Measurements from ENCODE around the gene ERGIC3. TPM values are rescaled to one million over a fixed set of nuclear protein-coding genes. Genes with fewer than 3 reads are reported as not detected.

ERGIC3 gene
- total RNA-seq, 1 experiment from 2014 or later, result 570 TPM

GRCh38 chr20:35561268-35561667 is 19.4 kb downstream of the ERGIC3 start:
- peak; percentile 58 for DNase-seq (ENCODE audit: low read depth)

GRCh38 chr20:35561671-35562070 is 19.8 kb downstream of the ERGIC3 start:
- no peak for DNase-seq (ENCODE audit: low read depth)

GRCh38 chr20:35562541-35563110 is 20.7 kb downstream of the ERGIC3 start:
- no peak for DNase-seq (ENCODE audit: low read depth)

- no peak for DNase-seq (ENCODE audit: low read depth)
Observed at GRCh38 chr20:35563834-35564233, 22.0 kb downstream of the ERGIC3 start.

DNA sequence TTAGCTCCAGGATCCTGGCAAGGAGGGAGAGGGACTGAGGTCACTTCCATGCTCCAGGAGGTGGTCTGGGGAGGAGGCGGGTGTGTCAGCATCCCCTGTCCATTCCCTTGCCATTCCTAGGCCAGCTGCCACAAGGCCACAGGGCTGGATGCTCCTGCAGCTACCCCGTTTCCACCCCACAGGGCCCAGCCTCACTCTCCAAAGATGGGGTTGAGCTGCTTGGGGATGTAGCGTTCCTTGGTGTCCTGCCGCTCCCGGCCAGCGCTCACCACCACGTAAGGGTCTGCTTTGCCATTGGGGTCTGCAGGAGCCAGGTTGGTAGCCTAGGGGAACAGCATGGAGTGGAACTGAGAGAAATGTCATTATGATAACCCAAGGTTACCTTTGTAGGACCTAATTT is 23.0 kb downstream of the ERGIC3 start:
- no peak for DNase-seq (ENCODE audit: low read depth)

GRCh38 chr20:35568645-35569044 is 26.8 kb downstream of the ERGIC3 start:
- peak; percentile 20 for DNase-seq (ENCODE audit: low read depth)

GRCh38 chr20:35571555-35571954 is 29.7 kb downstream of the ERGIC3 start:
- no peak for DNase-seq (ENCODE audit: low read depth)

- DNase-seq (ENCODE audit: low read depth), result no peak
Observed at GRCh38 chr20:35572838-35573237, 31.0 kb downstream of the ERGIC3 start.

- DNase-seq (ENCODE audit: low read depth), result no peak
Observed at GRCh38 chr20:35575958-35576357, 34.1 kb downstream of the ERGIC3 start.

GRCh38 chr20:35576816-35577215 is 34.9 kb downstream of the ERGIC3 start:
- DNase-seq (ENCODE audit: low read depth), result no peak

GRCh38 chr20:35578469-35578868 is 36.6 kb downstream of the ERGIC3 start:
- no peak for DNase-seq (ENCODE audit: low read depth)

- no peak for DNase-seq (ENCODE audit: low read depth)
Observed at GRCh38 chr20:35579196-35579595, 37.3 kb downstream of the ERGIC3 start.

DNA sequence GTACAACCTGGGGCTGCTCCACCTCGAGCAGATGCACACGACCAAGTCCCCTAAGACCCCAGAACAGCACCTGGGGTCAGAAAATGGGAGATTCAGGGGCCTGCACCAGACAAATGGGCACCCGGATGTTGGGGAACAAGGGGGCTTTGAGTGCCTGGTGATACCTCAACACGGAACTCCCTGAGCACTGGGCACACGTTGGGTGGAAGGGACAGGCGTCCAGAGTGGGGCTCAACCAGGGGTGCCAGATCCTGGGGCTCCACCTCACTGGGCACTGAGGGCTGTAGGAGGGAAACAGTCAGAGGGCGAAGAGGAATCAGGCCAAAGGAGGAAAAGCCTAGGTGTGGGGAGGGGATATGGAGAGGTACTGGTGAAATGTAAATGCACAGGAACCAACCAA is 40.3 kb downstream of the ERGIC3 start:
- DNase-seq (ENCODE audit: low read depth), result no peak

DNA sequence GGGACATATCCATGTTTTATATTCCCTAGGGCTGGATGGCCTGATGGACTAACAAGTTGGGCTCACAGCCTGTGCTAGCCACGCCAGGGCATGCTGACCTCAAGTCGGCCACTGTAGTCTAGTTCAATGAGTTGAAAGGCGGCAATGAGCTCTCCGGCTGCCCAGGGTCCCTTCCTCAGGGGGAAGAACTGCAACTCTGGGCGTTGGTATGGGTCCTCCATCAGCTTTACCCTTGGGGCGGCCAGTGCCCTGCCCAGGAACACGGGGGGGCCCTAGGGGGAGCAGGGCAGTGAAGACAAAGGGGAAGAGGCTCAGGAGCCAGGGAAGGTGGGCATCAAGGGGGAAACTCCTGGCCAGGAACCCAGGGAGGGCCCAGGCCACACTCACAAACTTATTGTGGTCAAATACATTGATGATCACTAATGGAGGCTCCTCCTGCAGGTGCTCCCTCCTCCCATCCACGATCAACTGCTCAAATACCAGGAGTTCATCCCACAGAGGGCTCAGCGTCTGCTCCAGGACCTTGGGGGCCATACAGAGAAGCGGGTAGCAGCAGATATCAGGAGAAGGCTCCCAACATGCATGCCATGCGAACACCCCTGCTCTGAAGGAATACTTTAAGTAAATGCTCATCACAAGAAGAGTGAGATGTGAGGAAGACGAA is 41.0 kb downstream of the ERGIC3 start:
- no peak for DNase-seq (ENCODE audit: low read depth)

DNA sequence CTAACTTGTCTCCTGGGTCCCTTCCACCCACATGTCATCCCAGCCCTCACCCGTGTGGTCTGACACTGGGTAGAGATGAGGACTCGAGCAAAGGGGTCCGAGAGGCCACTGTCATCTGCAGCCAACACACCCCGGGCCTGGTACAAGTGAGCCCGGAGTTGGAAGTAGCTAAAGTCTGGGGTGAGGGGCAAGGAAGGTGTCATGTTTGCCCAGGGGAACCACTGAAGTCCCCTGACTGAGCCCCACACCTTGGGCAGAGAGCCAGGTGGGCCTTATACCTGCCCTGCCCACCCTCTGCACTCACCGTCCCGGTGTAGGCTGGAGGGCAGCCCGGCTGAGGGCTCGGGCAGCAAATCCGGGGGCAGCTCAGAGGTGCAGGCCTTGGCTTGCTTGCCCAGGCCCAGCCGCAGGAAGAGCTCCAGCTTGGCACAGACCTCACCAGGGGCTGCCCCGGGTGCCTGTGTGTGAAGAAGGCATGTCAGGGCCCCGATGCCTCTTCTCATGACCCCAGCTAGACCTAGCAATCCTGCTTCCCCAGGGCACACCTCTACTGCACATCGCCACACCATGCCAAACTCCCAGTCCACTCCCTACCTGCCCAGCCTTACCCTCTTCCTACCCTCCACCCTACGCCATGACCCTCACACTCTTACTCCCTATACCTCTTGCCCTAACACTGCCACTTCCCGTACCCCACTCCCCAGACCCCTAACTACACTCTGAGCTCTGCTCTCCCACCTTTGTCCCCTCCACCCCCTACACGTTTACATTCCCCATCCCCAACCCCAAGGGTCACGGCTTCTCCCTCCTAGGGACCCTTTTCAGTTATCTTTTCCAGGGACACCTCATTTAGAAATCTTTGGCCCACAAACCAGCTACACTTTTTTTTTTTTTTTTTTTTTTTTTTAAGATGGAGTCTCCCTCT is 42.0 kb downstream of the ERGIC3 start:
- DNase-seq (ENCODE audit: low read depth), result no peak

DNA sequence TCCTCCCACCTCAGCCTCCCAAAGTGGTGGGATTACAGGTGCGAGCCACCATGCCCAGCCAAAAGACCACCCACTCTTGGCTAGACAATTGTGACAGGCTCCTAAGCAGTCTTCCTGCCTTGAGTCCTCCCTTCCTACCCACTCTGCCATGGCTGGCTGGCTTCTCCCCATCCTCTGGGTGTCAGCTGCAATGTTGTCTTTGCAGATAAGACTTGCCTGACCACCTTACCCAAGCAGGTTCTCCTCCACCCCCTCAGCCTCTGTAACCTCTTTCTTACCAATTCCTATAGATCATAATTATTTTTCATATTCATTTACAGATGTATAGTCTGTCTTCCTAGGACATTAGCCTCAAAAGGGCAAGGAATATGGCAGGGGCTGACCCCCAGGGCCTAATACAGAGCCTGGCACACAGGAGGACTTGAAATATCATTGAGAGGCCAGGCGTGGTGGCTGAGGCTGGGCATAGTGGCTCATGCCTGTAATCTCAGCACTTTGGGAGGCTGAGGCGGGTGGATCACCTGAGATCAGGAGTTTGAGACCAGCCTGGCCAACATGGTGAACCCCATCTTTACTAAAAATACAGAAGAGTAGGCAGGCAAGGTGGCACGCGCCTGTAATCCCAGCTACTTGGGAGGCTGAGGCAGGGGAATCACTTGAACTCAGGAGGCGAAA is 45.0 kb downstream of the ERGIC3 start:
- no peak for DNase-seq (ENCODE audit: low read depth)

DNA sequence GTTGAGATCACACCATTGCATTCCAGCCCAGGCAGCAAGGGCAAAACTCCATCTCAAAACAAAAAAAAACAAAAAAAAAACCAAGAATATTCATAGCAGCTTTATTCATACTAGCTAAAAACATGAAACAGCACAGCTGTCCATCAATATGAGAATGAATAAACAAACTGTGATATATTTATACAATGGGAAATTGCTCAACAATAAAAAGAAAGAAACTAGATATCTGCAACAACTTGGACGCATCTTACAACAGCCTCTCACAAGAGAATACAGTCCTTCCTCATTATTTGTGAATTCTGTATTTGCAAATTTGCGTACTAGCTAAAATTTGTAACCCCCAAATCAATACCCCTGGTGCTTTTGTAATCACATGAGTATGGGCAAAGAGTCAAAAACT is 45.6 kb downstream of the ERGIC3 start:
- no peak for DNase-seq (ENCODE audit: low read depth)

- DNase-seq (ENCODE audit: low read depth), result no peak
Observed at GRCh38 chr20:35588397-35588796, 46.5 kb downstream of the ERGIC3 start.

DNA sequence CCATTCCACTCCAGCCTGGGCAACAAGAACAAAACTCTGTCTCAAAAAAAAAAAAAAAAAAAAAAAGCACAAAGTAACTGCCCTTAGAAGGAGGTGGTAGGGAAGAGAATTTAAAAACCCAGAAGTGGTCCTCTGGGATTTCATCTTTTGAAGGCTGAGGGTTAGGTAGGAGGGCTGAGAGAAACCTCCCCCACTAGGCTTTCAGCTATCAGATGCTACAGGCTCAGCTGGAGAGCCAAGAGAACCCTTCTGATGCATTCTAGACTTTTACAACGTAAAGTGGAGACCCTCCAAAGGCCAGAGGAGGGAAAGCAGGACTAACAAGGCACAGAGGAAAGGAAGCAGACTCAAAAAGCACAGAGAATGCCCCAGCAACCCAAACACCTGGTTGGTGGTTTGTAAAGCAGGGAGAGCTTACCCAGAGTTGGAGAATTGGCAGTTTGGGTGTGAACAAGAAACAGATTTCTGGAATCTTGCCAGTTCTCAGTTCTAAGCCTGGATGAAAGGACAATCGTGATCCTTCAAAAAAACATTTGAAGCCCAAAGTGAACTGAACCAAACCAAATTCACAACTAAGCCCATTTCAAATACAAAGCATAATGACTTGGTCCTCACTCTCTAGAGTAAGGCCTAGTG is 50.6 kb downstream of the ERGIC3 start:
- DNase-seq (ENCODE audit: low read depth), result no peak

DNA sequence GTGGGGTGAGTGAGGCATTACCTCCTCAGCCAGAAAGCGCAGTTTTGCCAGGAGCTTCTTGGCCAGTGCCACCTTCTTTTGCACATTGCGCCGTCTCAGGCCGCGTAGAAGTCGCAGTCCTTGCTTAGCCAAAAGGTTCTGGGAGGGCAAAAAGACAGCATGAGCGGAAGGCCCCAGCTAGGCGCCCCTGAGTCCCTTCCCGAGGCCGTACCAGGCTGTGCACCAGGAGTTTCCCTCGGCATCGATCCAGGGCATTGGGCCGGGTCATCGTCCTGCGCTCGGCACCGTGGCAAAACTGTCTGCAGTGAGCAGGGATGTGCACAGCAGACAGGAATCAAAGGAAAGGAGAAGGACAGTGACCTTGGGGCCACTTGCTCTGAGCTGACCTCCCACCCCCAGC is 53.6 kb downstream of the ERGIC3 start:
- no peak for DNase-seq (ENCODE audit: low read depth)

GRCh38 chr20:35595901-35596300 is 54.0 kb downstream of the ERGIC3 start:
- DNase-seq (ENCODE audit: low read depth), result no peak

DNA sequence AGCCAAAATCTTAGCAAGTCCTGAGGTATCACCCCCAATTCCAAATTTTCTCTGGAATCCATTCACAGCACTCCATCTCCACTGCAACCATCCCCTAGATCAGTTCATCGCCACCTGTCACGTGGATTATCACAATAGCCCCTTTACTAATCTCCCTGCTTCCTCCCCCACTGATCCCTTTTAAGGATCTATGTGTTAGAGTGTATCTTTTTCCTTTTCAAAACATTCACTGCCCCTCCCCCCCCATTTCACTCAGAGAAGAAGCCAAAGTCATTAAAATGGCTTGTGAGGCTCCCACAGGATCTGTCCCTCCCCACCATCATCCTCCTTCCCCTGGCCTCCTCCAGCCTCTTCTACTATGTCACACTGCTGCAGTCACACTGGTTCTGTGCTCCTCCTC is 55.3 kb downstream of the ERGIC3 start:
- no peak for DNase-seq (ENCODE audit: low read depth)

Measured in RPMI7951 (cell line).